ENCODE data around the gene PPIL6.
A peak's percentile ranks its signal among the peaks of the same experiment; 100 is the strongest.

Gene PPIL6

GRCh38 chr6:109362102-109362884, 78.1 kb downstream of the PPIL6 start:
- no peak for DNase-seq (ENCODE audit: low spot score)

- peak; percentile 30 for DNase-seq (ENCODE audit: low spot score)
These were observed 79.6 kb downstream of the PPIL6 start for GRCh38 chr6:109360791-109361190.

GRCh38 chr6:109360281-109360680, 80.1 kb downstream of the PPIL6 start:
- DNase-seq (ENCODE audit: low spot score): no peak

GRCh38 chr6:109359248-109359647, 81.2 kb downstream of the PPIL6 start:
- DNase-seq (ENCODE audit: low spot score): no peak

- DNase-seq (ENCODE audit: low spot score): no peak
These were observed 82.2 kb downstream of the PPIL6 start for GRCh38 chr6:109358204-109358603.

- no peak for DNase-seq (ENCODE audit: low spot score)
These were observed 84.2 kb downstream of the PPIL6 start for GRCh38 chr6:109356237-109356636.

- DNase-seq (ENCODE audit: low spot score): no peak
These were observed 88.9 kb downstream of the PPIL6 start for GRCh38 chr6:109351231-109352130.

GRCh38 chr6:109349419-109349987, 90.9 kb downstream of the PPIL6 start:
- DNase-seq (ENCODE audit: low spot score): peak; percentile 82

GRCh38 chr6:109348226-109348625, 92.2 kb downstream of the PPIL6 start:
- DNase-seq (ENCODE audit: low spot score): no peak

GRCh38 chr6:109347779-109348178, 92.6 kb downstream of the PPIL6 start:
- DNase-seq (ENCODE audit: low spot score): no peak

GRCh38 chr6:109345986-109346385, 94.4 kb downstream of the PPIL6 start:
- no peak for DNase-seq (ENCODE audit: low spot score)

- no peak for DNase-seq (ENCODE audit: low spot score)
These were observed 96.2 kb downstream of the PPIL6 start for GRCh38 chr6:109344226-109344625.

- no peak for DNase-seq (ENCODE audit: low spot score)
These were observed 96.9 kb downstream of the PPIL6 start for GRCh38 chr6:109343518-109343917.

- no peak for DNase-seq (ENCODE audit: low spot score)
These were observed 97.5 kb downstream of the PPIL6 start for GRCh38 chr6:109342911-109343310.

GRCh38 chr6:109342506-109342905, 97.9 kb downstream of the PPIL6 start:
- DNase-seq (ENCODE audit: low spot score): no peak

GRCh38 chr6:109340811-109341210, 99.6 kb downstream of the PPIL6 start:
- DNase-seq (ENCODE audit: low spot score): no peak
